Upper lobe of left lung (tissue), 6 donors: ENCODE data around the gene KCNH3. TPM values are rescaled to one million over a fixed set of nuclear protein-coding genes. Genes with fewer than 3 reads are reported as not detected.
"Not testable (repeated sequence)": the region's sequence is repeated elsewhere in the genome, so short reads cannot be mapped to it uniquely, and the experiment has no call there.

Experiments used
- ATAC-seq, 2 donors: fragments of 200-7000 bp; cut with Tn5 transposase; one replicate each; pipeline ENCODE4 v1.9.1; 2022; ENCODE audit warnings: mild to moderate bottlenecking in 2 of 2, moderate library complexity in 2 of 2; ENCODE audit not compliant: low FRiP score in 2 of 2
- DNase-seq, 2 donors: peaks; one replicate each; pipeline ENCODE4 v3.0.0-alpha.2; 2019 to 2020
- H3K27ac ChIP-seq, 4 donors: fragments of 200-600 bp; sonication (generic); one replicate each; pipeline ENCODE4 v1.5.1; 2016 to 2019
- H3K27me3 ChIP-seq, 4 donors: fragments of 200-600 bp; sonication (generic); one replicate each; pipeline ENCODE4 v1.5.1; 2017 to 2019
- H3K36me3 ChIP-seq, 4 donors: fragments of 200-600 bp; sonication (generic); one replicate each; pipeline ENCODE4 v1.5.1; 2016 to 2019
- H3K4me1 ChIP-seq, 4 donors: fragments of 200-600 bp; sonication (generic); one replicate each; pipeline ENCODE4 v1.5.1; 2018 to 2019
- H3K4me3 ChIP-seq, 4 donors: fragments of 200-600 bp; sonication (generic); one replicate each; pipeline ENCODE4 v1.5.1; 2017 to 2019; ENCODE audit warnings: mild to moderate bottlenecking in 2 of 4, moderate library complexity in 1 of 4
- H3K9me3 ChIP-seq, 4 donors: fragments of 200-600 bp; sonication (generic); one replicate each; pipeline ENCODE4 v1.5.1; 2018 to 2019
- EP300 ChIP-seq, 4 donors: sonication (generic); formaldehyde crosslinking; IDR thresholded peaks; one replicate each; pipeline ENCODE4 v1.5.1; 2017; ENCODE audit warnings: antibody characterized with exemption in 4 of 4, control low read depth in 2 of 4
- POLR2A ChIP-seq, 4 donors: fragments of 450-650 bp; IDR thresholded peaks; one replicate each; pipeline ENCODE4 v1.5.1; 2016 to 2017; ENCODE audit warnings: antibody characterized with exemption in 4 of 4, mild to moderate bottlenecking in 2 of 4
- WGBS, 2 donors: methylation state at CpG; one replicate each; pipeline ENCODE4 v1.1.5; 2017 to 2018; 5-methylcytosine and 5-hydroxymethylcytosine counted together
- small RNA-seq, 4 donors: library from RNA; depleted of rRNA; stranded (forward); fragments of <200 nt; gene quantifications; one replicate each; pipeline ENCODE3, GENCODE V24; 2016
- total RNA-seq, 6 donors: library from RNA; depleted of rRNA in 4 of 6; stranded (reverse); fragments of >200 nt in 4 of 6; gene quantifications; one replicate each; pipeline versions ENCODE4 v1.1.0 to v1.2.1, GENCODE V29; 2016 to 2021
- donor health status: DM: no; HTN: no; CAD: no; lungs with moderate emphysema.
- donor health status: DM: no; HTN: yes; CAD: no; lungs with severe emphysema.

KCNH3 gene
- total RNA-seq, 6 donors from 2014 or later: 0.37 to 19.9 (median 2.5) TPM

DNA sequence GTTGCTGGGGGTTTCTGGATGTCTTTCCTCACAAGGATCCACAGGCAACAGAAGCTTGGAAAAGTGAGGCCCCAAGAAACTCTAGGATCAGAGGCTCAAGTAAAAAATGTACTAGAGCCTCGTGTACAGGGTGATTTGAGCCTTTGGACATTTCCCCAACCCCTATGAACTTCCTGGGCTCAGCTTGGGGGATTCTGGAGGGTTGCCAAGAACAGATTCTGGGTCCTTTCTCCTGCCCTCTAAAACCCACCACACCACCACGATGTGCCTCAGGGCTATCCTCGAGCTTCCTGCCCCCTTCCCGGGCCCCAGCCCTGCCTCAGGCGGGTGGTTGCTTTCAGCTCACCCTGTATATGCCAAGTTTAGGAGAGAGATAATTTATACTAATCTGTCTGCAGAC, 66.0 kb downstream of the KCNH3 start:
- H3K4me3 ChIP-seq: no peak overlapping the region
- 48 to 65% methylated on average over 5 of the region's 5 CpGs for WGBS, 2 donors
- H3K27me3 ChIP-seq: no peaks in the 10 kb centered on the region
- no peaks in the 10 kb centered on the region for H3K9me3 ChIP-seq
- peaks cover 0 to 5% (median 2%) of the 10 kb centered on the region in 4 donors for H3K4me1 ChIP-seq
- no peak for ATAC-seq
- no peaks in the 10 kb centered on the region for H3K36me3 ChIP-seq
- no peak for DNase-seq
- TF ChIP-seq EP300 (IDR thresholded peaks at IDR 0.05) (no peak), POLR2A (IDR thresholded peaks at IDR 0.05) (no peak)
- no peak overlapping the region for H3K27ac ChIP-seq

DNA sequence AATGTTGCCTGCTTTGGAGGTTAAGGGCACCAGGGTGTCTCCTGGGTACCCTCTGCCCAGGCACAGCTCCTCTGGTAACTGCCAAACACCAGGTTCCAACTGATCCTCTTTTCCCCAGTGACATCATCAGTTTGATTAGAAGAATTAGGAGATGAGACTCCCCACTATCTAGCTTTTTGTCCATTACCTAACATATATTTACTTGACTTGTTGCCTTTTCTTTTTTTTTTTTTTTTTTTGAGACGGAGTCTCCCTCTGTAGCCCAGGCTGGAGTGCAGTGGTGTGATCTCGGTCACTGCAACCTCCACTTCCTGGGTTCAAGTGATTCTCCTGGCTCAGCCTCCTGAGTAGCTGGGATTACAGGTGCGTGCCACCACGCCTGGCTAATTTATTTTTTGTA, 66.7 kb downstream of the KCNH3 start, which contains the start of gene FAM186B:
Gene FAM186B (minus strand): TSS at position 101 of the 400 bp plus-strand sequence. CDS start 162 bp downstream, outside the sequence.
- DNase-seq, H3K4me3 ChIP-seq, H3K27me3 ChIP-seq, H3K4me1 ChIP-seq, H3K36me3 ChIP-seq, H3K9me3 ChIP-seq, ATAC-seq, H3K27ac ChIP-seq: not testable (repeated sequence)
- 97 to 99% methylated on average over 4 of the region's 4 CpGs for WGBS, 2 donors

Small RNA genes within 50 kb of the gene (small RNA-seq; reads per million reads assigned to genes)
- gene POLR2KP1: 0 reads per million in 4 donors
- gene RNU6-834P: 0 reads per million in 4 donors

Other genes with a start within 250 kb of the KCNH3 start
- 1 to 10 TPM in 1 of 6 donors, under 1 TPM in 1, not detected in 4; 0.27 to 1.2 TPM for gene PRPH, start 243.9 kb upstream of the KCNH3 start, total RNA-seq
- 1 to 10 TPM in 3 of 6 donors, under 1 TPM in 1, not detected in 2; 0.86 to 3.3 (median 3.0) TPM for gene TROAP, start 215.8 kb upstream of the KCNH3 start, total RNA-seq
- not detected for gene C1QL4, start 201.8 kb upstream of the KCNH3 start, total RNA-seq
- under 1 TPM in 4 of 6 donors, not detected in 2; 0.15 to 0.59 (median 0.38) TPM for gene DNAJC22, start 192.1 kb upstream of the KCNH3 start, total RNA-seq
- gene SPATS2, start 171.6 kb upstream of the KCNH3 start, total RNA-seq: 10 to 100 TPM in 5 of 6 donors, 1 to 10 TPM in 1; 6.2 to 33.5 (median 14.4) TPM
- gene MCRS1, start 29.1 kb downstream of the KCNH3 start, total RNA-seq: 10 to 100 TPM; 39.6 to 85.9 (median 62.7) TPM
- gene FAM186B, start 66.6 kb downstream of the KCNH3 start, total RNA-seq: 1 to 10 TPM in 2 of 6 donors, under 1 TPM in 4; 0.20 to 3.1 (median 0.73) TPM
- gene PRPF40B, start 84.5 kb downstream of the KCNH3 start, total RNA-seq: 10 to 100 TPM; 10.8 to 63.9 (median 16.9) TPM
- 10 to 100 TPM; 13.0 to 46.7 (median 29.4) TPM for gene FMNL3, start 168.4 kb downstream of the KCNH3 start, total RNA-seq
- 100 to 1,000 TPM; 185 to 831 (median 594) TPM for gene TMBIM6, start 202.5 kb downstream of the KCNH3 start, total RNA-seq